Loucy (cell line): ENCODE results near the gene CXCL5.

Experiments used
- H2AFZ ChIP-seq: fragments of 200-600 bp; sonication (generic); 2 replicates; pipeline ENCODE4 v1.6.0; 2016; ENCODE audit warnings: antibody characterized with exemption, mild to moderate bottlenecking, low read length, moderate library complexity
- H3F3A ChIP-seq: fragments of 200-600 bp; 2 replicates; pipeline ENCODE4 v1.6.0; 2016; ENCODE audit warnings: antibody characterized with exemption, low read depth, mild to moderate bottlenecking
- H3K27me3 ChIP-seq: fragments of 200-600 bp; sonication (generic); 2 replicates; pipeline ENCODE4 v1.6.1; 2014; ENCODE audit warnings: low read length, mild to moderate bottlenecking; ENCODE audit not compliant: insufficient read depth, poor library complexity, severe bottlenecking
- H3K36me3 ChIP-seq: fragments of 200-600 bp; sonication (generic); 2 replicates; pipeline ENCODE4 v1.6.1; 2016; ENCODE audit warnings: low read length; ENCODE audit not compliant: insufficient read depth
- H3K4me1 ChIP-seq: fragments of 200-600 bp; sonication (generic); 2 replicates; pipeline ENCODE4 v1.5.1; 2014; ENCODE audit warnings: low read length, mild to moderate bottlenecking; ENCODE audit not compliant: insufficient read depth, poor library complexity, severe bottlenecking
- H3K4me2 ChIP-seq: fragments of 200-600 bp; sonication (generic); 2 replicates; pipeline ENCODE4 v1.6.0; 2014; ENCODE audit warnings: antibody characterized with exemption, low read length, low read depth, mild to moderate bottlenecking; ENCODE audit not compliant: poor library complexity, severe bottlenecking
- H3K4me3 ChIP-seq: fragments of 200-600 bp; sonication (generic); 2 replicates; pipeline ENCODE4 v1.5.1; 2014; ENCODE audit warnings: low read length, mild to moderate bottlenecking, mixed read lengths; ENCODE audit not compliant: poor library complexity, severe bottlenecking
- H3K79me2 ChIP-seq: fragments of 200-600 bp; sonication (generic); 2 replicates; pipeline ENCODE4 v1.6.1; 2014; ENCODE audit warnings: low read length; ENCODE audit not compliant: insufficient read depth
- H3K9ac ChIP-seq: fragments of 200-600 bp; sonication (generic); 2 replicates; pipeline ENCODE4 v1.6.0; 2014; ENCODE audit warnings: mild to moderate bottlenecking, low read depth, low read length, moderate library complexity; ENCODE audit not compliant: poor library complexity, severe bottlenecking
- H3K9me2 ChIP-seq: fragments of 200-600 bp; sonication (generic); replicated peaks from 2 replicates; pipeline ENCODE4 v1.6.1; 2016; ENCODE audit warnings: low read depth, low read length, mixed read lengths
- H3K9me3 ChIP-seq: fragments of 200-600 bp; sonication (generic); 2 replicates; pipeline ENCODE4 v1.6.1; 2014; ENCODE audit warnings: mild to moderate bottlenecking, antibody characterized with exemption, low read length, low read depth; ENCODE audit not compliant: insufficient read depth
- H4K20me1 ChIP-seq: fragments of 200-600 bp; sonication (generic); 2 replicates; pipeline ENCODE4 v1.6.0; 2014; ENCODE audit warnings: antibody characterized with exemption, low read length, mild to moderate bottlenecking; ENCODE audit not compliant: insufficient read depth, poor library complexity, severe bottlenecking
- EZH2phosphoT487 ChIP-seq: fragments of 200-600 bp; IDR thresholded peaks from 2 replicates; pipeline ENCODE4 v1.6.1; 2018; ENCODE audit warnings: antibody characterized with exemption, mild to moderate bottlenecking, moderate library complexity, borderline replicate concordance
- TF ChIP-seq, protein P1 (sequence below): fragments of 200-600 bp; sonication (generic); conservative IDR thresholded peaks from 2 replicates; pipeline ENCODE4 v1.5.1; 2014; ENCODE audit warnings: mild to moderate bottlenecking, antibody characterized with exemption, low read length

Gene CXCL5

DNA sequence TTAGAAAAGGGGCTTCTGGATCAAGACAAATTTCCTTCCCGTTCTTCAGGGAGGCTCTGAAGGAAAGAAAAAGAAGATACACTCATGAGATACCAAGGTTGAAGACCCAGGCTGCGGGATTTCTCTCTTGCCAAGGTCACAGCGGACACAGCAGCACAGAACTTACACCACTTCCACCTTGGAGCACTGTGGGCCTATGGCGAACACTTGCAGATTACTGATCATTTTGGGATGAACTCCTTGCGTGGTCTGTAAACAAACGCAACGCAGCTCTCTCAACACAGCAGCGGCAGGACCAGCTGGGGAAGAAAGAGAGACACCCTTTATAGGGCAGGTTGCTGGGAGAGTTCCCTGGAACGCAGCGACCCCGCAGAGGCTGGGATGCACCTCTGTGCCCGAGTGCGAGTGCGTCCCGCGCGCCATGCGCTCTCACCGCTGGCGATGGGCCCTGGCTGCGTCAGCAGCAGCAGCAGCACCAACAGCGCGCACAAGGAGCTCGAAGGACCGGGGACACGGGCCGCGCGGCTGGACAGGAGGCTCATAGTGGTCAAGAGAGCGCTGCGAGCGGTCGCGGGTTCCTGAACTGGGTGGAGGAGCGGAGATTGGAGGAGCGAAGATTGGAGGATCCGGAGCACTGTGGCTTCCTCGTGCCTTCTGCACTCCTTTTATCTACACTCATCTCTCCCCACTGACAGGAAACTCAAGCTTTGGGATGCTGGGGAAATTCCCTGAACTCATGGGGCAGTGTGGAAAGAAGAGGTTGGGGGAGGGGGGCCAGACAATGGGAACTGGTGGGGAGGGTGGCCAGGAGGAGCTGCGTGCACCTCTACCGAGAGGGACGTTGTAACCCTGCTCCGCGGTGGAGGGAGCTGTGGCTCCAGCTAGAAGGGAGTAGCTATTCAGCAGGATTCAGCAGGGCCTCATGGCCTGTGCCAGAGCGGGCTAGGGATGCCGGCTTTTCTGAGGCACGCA is at the start of gene CXCL5:
CXCL5 (minus strand) TSS at position 638 of the 972 bp plus-strand sequence; CDS start at position 542, 96 bp downstream.
- Histone ChIP-seq H3K9ac (no peak within 1 kb of the TSS), H3K27me3 (no peaks in the 10 kb centered on the region), H3K9me2 (no peaks in the 10 kb centered on the region), H3K4me3 (no peak within 1 kb of the TSS), H4K20me1 (no peaks in the 10 kb centered on the region), H3K36me3 (no peaks in the 10 kb centered on the region), H2AFZ (no peak within 1 kb of the TSS), H3F3A (no peaks in the 10 kb centered on the region), H3K79me2 (no peaks in the 10 kb centered on the region), H3K4me2 (no peak within 1 kb of the TSS), H3K9me3 (no peaks in the 10 kb centered on the region), H3K4me1 (no peaks in the 10 kb centered on the region)
- TF ChIP-seq, protein P1, sequence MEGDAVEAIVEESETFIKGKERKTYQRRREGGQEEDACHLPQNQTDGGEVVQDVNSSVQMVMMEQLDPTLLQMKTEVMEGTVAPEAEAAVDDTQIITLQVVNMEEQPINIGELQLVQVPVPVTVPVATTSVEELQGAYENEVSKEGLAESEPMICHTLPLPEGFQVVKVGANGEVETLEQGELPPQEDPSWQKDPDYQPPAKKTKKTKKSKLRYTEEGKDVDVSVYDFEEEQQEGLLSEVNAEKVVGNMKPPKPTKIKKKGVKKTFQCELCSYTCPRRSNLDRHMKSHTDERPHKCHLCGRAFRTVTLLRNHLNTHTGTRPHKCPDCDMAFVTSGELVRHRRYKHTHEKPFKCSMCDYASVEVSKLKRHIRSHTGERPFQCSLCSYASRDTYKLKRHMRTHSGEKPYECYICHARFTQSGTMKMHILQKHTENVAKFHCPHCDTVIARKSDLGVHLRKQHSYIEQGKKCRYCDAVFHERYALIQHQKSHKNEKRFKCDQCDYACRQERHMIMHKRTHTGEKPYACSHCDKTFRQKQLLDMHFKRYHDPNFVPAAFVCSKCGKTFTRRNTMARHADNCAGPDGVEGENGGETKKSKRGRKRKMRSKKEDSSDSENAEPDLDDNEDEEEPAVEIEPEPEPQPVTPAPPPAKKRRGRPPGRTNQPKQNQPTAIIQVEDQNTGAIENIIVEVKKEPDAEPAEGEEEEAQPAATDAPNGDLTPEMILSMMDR: no peak
- no peak for TF ChIP-seq EZH2phosphoT487

DNA sequence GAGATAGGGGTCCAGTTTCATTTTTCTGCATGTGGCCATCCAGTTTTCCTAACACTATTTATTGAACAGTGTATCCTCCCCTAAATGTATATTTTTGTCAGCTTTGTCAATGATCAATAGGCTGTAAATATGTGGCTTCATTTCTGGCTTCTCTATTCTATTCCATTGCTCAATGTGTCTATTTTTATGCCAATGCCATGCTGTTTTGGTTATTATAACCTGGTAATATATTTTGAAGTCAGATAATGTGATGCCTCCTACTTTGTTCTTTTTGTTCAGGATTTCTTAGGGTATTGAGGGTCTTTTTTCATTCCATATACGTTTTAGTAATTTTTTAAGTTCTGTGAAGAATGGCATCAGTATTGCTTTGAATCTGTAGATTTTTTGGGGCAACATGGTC is 48.7 kb upstream of the CXCL5 start:
- no peaks in the 10 kb centered on the region for H3K36me3 ChIP-seq
- no peaks in the 10 kb centered on the region for H4K20me1 ChIP-seq
- 0 out of 2 replicates have a peak, but pooled peaks cover 7% of the 10 kb centered on the region for H3K9me3 ChIP-seq
- no peaks in the 10 kb centered on the region for H3K79me2 ChIP-seq
- no peak overlapping the region for H2AFZ ChIP-seq
- no peaks in the 10 kb centered on the region for H3K9me2 ChIP-seq
- TF ChIP-seq EZH2phosphoT487: no peak
- TF ChIP-seq, protein P1: no peak
- no peak overlapping the region for H3K4me3 ChIP-seq
- H3F3A ChIP-seq: 0 out of 2 replicates have a peak, but pooled peaks cover 3% of the 10 kb centered on the region
- no peak overlapping the region for H3K9ac ChIP-seq
- no peaks in the 10 kb centered on the region for H3K27me3 ChIP-seq
- no peaks in the 10 kb centered on the region for H3K4me1 ChIP-seq
- H3K4me2 ChIP-seq: no peak overlapping the region

DNA sequence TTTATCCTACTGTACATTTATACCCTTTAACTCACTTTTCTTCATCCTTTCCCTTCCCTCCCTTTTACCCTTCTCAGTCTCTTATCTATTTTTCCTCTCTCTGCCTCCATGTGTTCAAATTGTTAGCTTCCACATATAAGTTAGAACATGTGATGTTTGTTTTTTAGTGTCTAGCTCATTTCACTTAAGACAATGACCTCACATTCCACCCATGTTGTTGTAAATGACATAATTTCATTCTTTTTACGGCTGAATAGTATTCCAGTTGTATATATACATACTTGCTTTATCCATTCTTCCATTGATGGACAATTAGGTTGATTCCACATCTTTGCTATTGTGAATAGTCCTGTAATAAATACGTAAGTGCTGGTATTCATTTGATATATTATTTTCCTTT is 47.3 kb upstream of the CXCL5 start:
- 0 out of 2 replicates have a peak, but pooled peaks cover 7% of the 10 kb centered on the region for H3K9me3 ChIP-seq
- no peaks in the 10 kb centered on the region for H3K79me2 ChIP-seq
- TF ChIP-seq, protein P1: no peak
- no peak for TF ChIP-seq EZH2phosphoT487
- no peak overlapping the region for H3K4me2 ChIP-seq
- H3K4me3 ChIP-seq: no peak overlapping the region
- no peaks in the 10 kb centered on the region for H3K4me1 ChIP-seq
- H3K9ac ChIP-seq: no peak overlapping the region
- no peaks in the 10 kb centered on the region for H3K27me3 ChIP-seq
- no peaks in the 10 kb centered on the region for H3K9me2 ChIP-seq
- no peaks in the 10 kb centered on the region for H4K20me1 ChIP-seq
- 0 out of 2 replicates have a peak, but pooled peaks cover 3% of the 10 kb centered on the region for H3F3A ChIP-seq
- no peak overlapping the region for H2AFZ ChIP-seq
- H3K36me3 ChIP-seq: no peaks in the 10 kb centered on the region
